T-helper 9 cell (primary cell): Measurements from ENCODE around the gene PTPRB.

Source experiments
- DNase-seq: peaks from one replicate; pipeline ENCODE4 v3.0.0-alpha.2; 2020

Gene PTPRB

DNA sequence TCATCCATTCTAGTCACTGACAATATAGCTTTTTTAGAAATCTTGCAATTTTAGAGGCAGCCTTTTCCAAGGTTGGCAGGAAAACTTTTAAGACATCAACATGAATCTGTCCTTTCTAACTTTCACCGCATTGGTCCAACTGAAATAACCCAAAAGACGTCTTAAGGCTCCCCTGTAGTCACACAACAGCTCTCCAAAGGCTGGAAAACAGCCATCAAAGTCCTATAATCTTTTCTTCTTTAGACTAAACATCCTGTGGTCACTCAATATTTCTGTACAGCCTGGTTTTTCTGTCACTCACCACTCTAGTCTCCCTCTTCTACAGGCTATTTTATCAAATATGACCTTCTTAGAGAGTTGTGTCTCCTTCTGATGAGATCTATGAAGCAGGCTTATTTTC lies 4.5 kb upstream of the PTPRB start:
- no peak for DNase-seq

DNA sequence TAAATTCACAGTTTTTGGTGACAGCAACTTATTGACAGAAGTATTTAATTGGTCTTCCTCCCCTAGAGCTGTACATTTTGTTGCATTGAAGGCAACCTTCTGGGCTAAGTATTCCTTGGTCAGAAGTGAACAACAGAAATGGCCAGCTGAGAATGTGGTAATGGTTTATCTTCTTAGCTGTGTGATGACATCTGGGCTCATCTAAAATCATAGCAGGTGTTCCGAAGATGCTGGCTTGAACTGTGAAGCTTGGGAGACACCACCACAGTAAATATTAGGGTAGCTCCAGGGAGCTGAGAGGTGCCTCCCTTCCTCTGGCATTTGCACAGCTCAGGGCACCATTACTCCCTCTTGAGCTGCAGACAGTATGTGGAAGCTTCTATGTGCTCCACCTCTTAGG lies 3.7 kb upstream of the PTPRB start:
- no peak for DNase-seq

DNA sequence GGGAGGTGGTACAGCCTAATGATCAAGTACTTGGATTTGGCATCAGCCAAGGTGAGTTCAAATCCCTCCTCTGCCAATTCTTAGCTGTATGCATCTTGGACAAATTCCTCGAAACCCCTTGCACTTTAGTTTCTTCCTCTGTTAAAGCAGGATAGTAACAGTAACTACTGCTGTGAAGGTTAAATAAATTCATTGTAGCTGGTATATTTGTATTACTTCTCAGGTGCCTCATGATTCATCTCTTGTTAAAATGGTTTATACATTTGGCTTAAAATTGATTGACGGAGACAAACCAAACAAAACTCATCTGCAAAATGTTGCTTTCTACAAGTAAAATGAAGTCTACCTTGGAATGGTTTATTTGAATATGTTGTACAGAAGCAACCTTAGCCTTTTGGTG lies 2.3 kb upstream of the PTPRB start:
- DNase-seq: no peak

DNA sequence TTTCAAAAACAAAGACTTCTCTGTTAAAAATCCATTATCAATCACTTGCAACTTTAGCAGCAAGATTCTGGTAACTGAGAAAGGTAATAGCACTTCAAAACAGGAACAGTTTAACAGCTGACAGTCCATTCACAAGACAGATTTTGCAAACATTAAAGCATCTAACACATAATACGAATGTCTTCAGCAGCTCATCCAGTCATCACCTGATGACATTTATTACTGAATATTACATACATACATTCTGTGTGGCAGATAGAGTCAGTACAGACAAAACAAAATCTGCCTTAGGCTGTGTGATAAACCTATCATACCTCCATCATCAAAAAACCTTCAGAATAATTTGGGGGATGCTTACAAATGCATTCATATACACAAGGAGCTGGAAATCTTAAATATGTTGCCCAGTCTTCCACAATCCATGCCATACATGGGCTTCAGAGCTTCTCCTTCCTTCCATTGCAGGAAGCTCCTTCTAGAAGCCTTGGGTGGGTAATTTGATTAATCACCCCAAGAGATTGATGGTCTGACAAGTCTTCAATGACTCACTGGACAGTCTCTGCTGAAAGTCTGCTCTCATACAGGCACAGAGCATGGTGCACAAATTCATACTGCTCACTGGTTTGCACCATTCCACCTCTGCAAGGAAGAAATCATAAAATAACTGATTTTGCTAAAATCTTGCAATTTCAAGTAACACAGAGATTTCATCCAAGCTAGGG lies 1.6 kb upstream of the PTPRB start:
- no peak for DNase-seq

DNA sequence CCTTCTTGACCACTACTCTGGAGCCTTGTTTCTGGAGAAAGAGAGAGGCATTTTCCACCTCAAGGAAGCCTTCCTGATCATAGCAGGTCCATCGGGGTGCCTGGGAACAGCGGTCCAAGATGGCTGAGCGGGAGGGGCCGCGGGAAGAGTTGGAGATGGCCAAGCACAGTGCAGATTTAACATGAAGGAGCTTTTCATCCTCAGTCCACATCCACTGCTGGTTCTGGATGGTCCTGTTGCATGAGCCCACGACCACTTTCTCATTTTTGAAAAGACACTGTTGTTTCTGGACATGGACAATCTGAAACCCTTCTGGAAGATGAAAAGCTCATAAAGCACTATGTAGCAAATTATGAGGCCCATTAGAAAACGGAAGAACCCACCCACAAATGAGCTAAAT lies 1.5 kb downstream of the PTPRB start:
- DNase-seq: no peak

DNA sequence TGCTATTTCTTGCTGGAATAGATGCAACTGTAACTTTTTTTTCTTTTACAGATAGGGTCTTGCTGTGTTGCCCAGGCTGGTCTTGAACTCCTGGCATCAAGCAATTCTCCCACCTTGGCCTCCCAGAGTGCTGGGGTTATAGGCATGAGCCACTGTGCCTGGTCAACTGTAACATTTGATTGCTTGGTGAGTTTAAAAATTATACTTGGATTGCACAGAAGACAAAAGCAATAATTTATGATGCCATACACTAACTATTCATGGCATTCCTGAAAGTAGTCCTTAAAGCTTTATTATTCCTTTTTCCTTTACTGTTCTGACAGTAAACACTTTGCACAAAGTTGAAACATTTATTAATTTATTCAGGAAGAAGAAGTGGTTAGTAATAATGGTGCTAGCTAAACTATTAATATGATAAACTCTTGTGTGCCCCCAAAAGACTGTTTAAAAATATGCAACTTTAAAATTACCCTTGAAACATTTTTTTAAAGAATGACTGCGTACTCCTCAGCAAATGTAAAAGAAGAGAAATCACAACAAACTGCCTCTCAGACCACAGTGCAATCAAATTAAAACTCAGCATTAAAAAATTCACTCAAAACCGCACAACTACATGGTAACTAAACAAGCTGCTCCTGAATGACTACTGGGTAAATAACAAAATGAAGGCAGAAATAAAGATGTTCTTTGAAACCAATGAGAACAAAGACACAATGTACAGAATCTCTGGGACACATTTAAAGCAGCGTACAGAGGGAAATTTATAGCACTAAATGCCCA lies 8.3 kb downstream of the PTPRB start:
- DNase-seq: no peak

DNA sequence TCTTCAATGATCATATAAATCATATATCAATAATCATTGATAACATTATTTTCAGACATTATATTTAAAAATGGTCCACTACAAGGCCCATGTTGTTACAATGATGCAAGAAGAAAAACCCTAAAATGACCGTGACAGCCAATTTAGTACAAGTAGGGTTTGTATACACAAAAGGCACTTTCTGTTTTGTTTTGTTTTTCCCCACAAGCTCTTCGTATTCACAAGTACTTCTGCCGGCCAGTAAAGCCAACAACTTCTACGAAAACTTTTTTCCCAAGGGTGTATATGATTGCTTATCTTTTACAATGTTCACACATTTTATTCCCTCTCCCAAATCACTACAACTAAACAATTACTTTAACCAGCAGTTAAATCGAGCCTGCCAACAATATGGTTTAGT lies 9.6 kb downstream of the PTPRB start:
- no peak for DNase-seq

DNA sequence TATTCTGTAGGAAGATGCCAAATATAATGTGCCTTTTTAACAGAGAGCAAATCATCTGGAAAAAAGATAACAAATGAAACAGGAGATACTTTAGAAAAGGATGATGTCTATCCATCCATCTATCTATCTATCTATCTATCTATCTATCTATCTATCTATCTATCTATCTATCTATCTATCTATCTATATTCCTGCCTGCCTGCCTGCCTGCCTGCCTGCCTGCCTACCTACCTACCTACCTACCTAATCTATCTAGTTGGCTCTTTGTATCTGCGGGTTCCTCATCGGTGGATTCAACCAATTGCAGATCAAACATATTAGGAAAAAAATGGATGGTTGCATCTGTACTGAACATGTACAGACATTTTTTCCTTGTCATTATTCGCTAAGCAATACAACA lies 11.0 kb downstream of the PTPRB start:
- no peak for DNase-seq

DNA sequence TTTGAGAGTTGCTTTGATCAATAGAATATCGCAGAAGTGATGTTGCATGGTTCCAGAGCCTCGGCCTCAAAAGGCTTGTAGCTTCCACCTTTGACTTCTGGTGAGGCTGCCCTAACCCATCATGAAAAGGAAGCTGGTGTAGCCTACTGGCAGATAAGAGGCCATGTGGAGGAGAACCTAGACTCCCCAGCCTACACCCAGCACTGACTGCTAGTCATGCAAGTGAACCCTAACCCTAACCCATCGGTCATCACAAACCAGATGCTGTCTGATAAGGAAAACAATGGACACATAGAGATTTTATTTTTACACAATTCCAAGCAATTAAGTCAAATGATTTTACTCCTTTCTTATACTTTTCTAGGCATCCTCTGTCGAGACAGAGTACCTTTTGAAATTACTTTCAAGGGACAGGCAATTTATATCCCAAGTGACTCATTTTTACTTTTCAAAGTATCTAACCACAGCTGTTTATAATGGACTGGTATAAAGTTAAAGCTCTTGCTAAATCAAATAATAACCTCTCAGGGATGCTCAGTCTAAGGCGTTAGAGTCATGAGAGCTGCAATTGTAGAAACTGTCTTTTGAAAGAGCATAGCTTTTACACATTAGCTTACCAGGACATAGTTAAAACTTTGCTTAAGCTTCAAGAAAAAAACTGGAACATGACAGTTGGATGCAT lies 17.6 kb downstream of the PTPRB start:
- no peak for DNase-seq

DNA sequence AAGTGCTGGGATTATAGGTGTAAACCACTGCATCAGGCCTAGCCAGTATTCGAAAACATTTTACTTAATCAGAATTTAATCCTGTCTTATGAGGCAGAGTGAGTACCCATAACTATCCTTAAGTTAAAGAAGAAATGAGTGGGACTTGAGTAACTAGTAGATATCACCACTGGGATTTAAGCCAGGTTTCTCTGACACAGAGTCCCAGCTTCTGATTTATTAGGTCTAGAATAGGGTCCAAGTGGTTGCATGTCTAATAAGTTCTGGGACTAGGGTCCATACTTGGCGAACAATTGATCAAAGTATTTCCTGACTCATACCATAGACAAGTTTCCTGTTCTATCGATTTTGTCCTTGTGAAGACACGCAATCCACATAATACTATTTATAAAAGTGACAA lies 18.9 kb downstream of the PTPRB start:
- DNase-seq: no peak

DNA sequence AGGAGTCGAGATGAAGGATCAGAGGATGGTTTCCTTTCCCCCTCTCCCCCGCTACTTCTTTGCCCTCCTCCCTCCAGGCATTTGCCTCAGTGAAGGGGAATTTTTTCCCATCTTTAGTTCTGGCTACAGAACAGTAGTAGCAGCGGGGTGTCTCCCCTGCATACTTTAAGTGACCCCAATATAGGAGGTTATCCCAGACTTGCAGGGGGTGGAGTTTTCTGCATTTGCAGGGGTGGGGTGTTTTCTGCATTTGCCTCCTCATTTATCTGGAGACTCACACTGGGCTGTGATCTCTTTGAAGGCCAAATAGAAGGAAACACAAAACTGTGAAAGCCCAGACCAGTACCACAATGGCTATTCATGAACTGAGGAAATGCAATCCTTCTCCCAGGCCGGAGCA lies 19.8 kb downstream of the PTPRB start:
- DNase-seq: no peak

DNA sequence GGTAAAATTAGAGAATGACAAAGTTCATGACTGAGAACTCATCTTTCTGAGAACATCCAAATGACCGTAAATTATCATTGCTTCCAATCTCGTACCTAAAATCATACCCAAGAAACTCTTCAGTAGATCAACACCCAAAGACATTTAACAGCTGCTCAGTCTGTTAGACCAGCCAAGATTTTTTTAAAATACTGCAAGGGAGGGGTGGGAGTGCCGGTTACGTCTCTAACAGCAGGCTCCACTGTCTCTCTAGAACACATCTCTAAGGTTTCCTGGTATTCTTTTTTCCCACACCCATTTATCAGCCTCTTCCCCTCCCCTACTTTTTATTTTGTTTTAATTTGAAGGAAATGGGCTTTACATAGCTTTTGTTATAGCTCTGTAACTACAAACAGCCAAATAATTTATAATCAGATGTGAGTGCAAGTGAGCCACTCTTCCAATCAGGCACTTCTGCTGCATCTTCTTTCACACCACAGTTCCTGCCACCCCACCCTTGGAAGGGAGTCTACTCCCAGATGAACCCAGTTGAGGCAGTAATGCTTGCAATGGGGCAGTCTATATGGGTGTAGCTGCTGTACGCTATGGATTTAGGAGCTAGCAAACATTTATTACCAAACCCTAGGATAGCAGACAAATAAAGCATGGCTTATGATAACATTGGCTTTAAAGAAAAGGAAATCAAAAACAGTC lies 21.9 kb downstream of the PTPRB start:
- DNase-seq: no peak

DNA sequence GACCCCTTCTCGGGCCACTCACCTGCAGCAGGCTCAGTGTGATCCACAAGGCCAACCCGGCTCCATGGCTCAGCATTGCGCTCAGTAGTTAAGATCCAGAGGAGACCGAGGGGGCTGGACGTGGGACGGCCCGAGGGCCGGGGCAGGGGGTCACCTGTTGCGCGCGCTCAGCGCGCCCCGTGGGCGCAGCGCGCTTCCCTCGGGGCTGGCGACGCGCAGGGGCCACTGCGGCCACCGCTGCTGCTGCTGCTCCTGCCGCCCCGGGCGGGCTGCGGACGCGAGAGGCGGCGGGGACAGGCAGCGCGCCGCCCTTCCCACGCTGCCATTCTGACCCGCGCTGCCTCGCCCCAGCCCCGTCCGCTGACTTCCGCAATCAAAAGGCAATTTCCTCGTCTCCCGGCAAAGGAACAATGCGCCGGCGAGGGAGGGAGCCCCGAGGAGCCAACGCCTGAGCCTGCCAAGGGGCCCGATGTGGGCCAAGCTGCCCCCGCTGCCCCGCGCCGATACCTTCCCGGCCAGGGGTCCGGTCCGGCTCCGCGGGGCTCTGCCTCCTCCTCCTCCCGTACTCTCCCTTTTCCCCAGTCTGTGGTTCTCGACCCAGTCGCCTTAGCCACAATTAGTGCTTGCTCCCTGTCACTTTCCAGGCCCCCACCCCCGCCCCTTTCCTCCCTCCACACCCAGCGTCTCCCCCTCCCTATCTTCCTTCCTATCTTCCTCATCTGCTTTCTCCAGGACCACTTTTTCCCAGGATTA lies 27.3 kb downstream of the PTPRB start:
- DNase-seq: no peak

DNA sequence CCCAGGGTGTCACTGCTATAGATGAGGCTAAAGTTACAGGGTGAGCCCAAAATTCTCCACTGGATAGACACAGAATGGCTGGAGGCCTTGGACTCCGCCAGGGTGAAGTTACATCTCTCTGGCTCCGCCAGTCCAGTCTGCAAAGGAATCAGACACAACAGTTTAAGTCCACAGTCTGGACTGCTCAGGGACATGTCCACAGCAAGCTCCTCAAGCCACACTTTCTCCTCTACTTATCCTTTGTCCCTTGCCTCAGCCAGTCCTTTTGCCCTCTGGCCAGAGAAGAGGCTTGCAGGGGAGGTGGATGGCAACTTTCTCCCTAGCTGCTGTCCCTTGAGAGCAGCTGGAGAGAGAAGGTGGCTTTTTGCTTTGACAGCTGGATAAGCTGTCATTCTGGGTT lies 28.0 kb downstream of the PTPRB start:
- no peak for DNase-seq

DNA sequence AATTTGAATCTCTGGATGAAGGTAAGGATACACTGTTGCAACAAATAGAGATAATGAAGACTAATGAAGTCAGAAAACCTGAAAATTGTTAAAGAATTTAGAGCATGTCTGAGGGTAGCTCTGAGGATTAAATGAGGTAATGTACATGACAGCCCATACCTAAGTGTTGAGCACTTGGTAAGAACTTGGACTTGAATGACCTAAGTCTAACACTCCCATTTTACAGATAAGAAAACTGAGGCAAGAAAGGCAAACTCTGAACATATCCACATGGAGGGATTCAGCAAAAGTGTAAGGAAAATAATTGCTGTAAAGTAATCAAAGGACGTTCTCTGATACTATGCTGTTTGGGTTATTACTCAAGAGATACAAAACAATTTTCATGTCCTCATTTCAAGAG lies 29.0 kb downstream of the PTPRB start:
- DNase-seq: no peak

DNA sequence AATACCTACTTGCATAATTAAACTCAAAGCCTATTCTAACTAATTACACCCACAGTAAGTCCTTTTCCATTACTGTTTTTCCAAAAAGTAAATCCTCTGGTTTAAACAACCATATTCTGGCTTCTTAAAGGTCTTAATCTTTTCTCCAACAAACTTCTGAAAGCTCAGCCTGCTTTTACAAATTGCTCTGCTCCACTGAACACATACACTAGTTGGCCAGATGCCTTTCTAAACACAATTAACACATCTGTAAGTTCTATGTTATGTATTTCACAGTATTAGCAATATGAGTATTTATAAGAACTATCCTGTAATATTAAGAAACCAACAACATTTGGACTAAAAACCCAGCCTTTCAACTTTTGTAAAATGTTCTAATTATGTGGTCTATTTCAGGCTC lies 30.1 kb downstream of the PTPRB start:
- no peak for DNase-seq

DNA sequence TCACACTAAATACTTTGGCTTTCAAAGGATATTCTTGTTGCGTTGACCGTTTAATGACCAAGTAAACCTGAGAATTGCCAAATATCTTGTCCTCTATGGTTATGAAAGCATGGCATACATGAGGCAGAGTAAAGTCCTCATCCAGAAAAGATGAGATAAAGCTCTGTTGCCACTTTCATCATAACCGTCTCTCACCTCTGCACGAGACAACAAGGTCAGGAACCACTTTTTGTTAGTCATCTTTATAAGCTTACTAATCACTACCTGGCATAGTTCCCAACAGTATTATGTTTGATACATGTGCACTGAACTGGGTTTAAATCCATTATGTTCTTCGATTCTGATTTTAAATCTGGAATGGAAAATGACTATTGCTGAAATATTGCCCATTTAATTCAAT lies 31.3 kb downstream of the PTPRB start:
- DNase-seq: no peak

DNA sequence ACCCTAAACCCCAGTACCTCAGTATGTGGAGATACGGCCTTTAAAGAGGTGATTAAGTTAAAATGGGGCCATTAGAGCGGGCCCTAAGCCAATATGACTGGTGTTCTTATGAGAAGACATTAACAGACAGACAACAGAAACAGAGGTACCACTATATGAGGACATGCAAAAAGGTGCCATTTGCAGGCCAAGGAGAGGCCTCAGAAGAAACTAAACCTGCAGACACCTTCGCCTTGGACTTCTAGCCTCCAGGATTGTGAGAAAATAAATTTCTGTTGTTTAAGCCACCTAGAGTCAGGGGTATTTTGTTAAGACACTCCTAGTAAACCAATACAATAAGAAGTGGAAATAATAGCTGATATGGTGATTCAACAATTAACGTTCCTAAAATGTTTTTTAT lies 32.6 kb downstream of the PTPRB start:
- DNase-seq: no peak

DNA sequence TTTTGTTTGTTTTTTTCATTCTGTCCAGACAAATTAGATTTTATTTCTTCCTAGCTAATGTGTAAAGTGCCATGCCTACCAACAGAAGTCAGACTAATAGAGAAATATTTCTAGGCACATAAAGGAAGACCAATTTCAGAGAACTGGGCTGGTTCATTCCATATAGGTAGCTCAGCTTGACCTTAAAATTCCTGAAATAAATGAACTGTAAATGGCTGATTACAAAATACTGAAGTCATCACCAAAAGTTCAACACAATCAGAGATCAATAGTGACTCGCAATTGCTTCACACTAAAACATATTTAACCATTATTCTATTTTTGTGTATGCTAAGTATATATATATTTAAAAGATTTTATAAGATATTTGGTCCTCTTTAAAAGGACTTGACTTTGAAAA lies 34.2 kb downstream of the PTPRB start:
- DNase-seq: no peak

DNA sequence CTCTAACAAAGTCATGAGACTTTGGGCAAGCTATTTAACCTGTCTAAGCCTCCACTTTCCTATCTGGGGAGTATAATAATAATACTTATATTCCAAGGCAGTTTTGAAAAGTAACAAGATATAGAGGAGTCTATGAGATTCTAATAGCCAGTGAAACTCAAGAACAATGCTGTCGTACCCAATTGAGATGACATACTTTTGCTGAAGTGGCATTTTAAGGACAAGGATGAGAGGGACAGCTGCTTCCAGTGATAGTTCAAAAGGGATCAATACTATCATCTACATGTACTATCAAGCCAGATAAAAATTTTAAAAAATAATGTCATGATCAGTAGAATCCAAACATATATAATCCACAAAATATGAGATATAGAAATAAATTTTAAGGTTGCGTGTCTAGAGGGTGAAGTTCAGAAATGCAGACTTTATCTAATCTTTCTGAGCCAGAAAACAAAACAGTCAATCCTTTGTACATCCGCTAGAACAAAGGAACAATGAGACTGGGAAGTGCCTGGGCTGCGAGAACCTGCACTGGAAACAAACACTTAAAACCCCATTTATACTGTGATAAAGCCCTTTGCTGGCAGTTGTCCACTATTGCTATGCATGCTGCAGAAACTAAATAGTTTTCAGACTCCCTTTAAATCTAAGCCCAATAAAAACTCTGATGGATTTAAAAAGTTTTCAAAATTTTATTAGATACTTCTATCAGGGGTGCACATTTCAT lies 38.6 kb downstream of the PTPRB start:
- DNase-seq: no peak

DNA sequence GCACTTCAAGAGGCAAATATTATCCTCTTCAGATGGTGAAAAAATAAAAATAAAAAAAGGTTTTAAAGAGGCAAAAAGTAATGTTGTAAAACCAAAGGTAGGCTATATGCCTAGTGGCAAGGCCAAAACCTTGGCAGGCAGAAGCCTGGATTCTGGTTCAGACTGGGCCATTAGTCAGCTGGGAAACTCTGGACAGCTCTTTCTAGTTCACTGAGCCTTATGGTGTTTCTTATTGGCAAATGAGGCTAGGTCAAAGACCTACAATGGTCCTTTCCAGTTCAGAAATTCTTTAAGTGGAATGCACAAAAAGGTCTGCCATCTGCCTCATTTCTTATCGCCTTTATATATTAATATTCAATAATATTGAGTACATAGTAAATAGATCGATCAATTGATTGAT lies 44.6 kb downstream of the PTPRB start:
- no peak for DNase-seq
